ENCODE measurements around the gene NUP98.

- TF ChIP-seq, protein P1, sequence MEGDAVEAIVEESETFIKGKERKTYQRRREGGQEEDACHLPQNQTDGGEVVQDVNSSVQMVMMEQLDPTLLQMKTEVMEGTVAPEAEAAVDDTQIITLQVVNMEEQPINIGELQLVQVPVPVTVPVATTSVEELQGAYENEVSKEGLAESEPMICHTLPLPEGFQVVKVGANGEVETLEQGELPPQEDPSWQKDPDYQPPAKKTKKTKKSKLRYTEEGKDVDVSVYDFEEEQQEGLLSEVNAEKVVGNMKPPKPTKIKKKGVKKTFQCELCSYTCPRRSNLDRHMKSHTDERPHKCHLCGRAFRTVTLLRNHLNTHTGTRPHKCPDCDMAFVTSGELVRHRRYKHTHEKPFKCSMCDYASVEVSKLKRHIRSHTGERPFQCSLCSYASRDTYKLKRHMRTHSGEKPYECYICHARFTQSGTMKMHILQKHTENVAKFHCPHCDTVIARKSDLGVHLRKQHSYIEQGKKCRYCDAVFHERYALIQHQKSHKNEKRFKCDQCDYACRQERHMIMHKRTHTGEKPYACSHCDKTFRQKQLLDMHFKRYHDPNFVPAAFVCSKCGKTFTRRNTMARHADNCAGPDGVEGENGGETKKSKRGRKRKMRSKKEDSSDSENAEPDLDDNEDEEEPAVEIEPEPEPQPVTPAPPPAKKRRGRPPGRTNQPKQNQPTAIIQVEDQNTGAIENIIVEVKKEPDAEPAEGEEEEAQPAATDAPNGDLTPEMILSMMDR (IDR thresholded peaks at IDR 0.05; ENCODE audit: low read depth, low read length, missing input control) = no peak
- TF ChIP-seq ZBTB33 (IDR thresholded peaks at IDR 0.05) = no peak
- TF ChIP-seq REST (IDR thresholded peaks at IDR 0.05) = no peak
- no peak for TF ChIP-seq YY1 (IDR thresholded peaks at IDR 0.05)
- no peak for TF ChIP-seq SP1 (IDR thresholded peaks at IDR 0.05)
- TF ChIP-seq MAX (IDR thresholded peaks at IDR 0.05) = no peak
- TF ChIP-seq TAF1 (conservative IDR thresholded peaks at IDR 0.05) = no peak
- TF ChIP-seq ATF3 (IDR thresholded peaks at IDR 0.05) = no peak
- TF ChIP-seq FOXA1 (IDR thresholded peaks at IDR 0.05) = no peak
- TF ChIP-seq JUND (IDR thresholded peaks at IDR 0.05) = no peak
These were observed 125.8 kb downstream of the NUP98 start, which contains the start of gene CHRNA10 for GRCh38 chr11:3671334-3672254.
